ENCODE data around the gene PPOX. TPM values are rescaled to one million over a fixed set of nuclear protein-coding genes. Genes with fewer than 3 reads are reported as not detected.

PPOX gene
- total RNA-seq, 8 experiments from 2014 or later = 18.4 to 86.8 (median 39.6) TPM

- H3K4me3 ChIP-seq = no peak overlapping the region
- no peak overlapping the region for H3K27ac ChIP-seq
- peaks cover 6% of the 10 kb centered on the region in 2 donors for H3K4me1 ChIP-seq (replicated peaks in 1 of 2)
- peak in 2 of 8 experiments; percentile 12 to 44 for ATAC-seq (replicated peaks in 6 of 8)
- in situ Hi-C loops (cut with MboI; ENCODE audit: low pct_unique_long_range_greater_than_20kb in 2 of 9, low sequenced_read_pairs in 9 of 9, unreplicated experiment in 9 of 9) = loop anchor here in 6 of 9 experiments (10.0 to 25.0 kb wide), 3 partner anchors 178 to 530 kb away; partner anchors contain the start of gene DUSP12 (in 2 of the 6)
- 72 to 100% (median 91%) methylated on average over 1 to 8 of the region's 8 CpGs; no CpG with 5 or more reads in 2 of the 10 experiments for WGBS, 10 experiments
Measured at GRCh38 chr1:161207173-161207572, 40.9 kb downstream of the PPOX start.

- 3 to 100% (median 45%) methylated on average over 1 to 11 of the region's 11 CpGs for WGBS, 10 experiments
- in situ Hi-C loops (cut with MboI; ENCODE audit: low pct_unique_long_range_greater_than_20kb in 2 of 9, low sequenced_read_pairs in 9 of 9, unreplicated experiment in 9 of 9) = loop anchor here in 6 of 9 experiments (10.0 to 25.0 kb wide), 3 partner anchors 175 to 527 kb away; partner anchors contain the start of gene DUSP12 (in 2 of the 6)
- Histone ChIP-seq H3K4me3 (no peak overlapping the region), H3K27ac (no peak overlapping the region), H3K4me1 (replicated peaks in 1 of 2) (no peaks in the 10 kb centered on the region)
- ATAC-seq (replicated peaks in 6 of 8) = peak; percentile 74 to 98 (median 84)
Measured at GRCh38 chr1:161209790-161210409, 43.7 kb downstream of the PPOX start.

GRCh38 chr1:161214369-161214768 is 48.1 kb downstream of the PPOX start:
- Histone ChIP-seq H3K4me1 (replicated peaks in 1 of 2) (no peaks in the 10 kb centered on the region), H3K4me3 (no peak overlapping the region), H3K27ac (no peak overlapping the region)
- ATAC-seq (replicated peaks in 6 of 8) = no peak
- in situ Hi-C loops (cut with MboI; ENCODE audit: low pct_unique_long_range_greater_than_20kb in 2 of 9, low sequenced_read_pairs in 9 of 9, unreplicated experiment in 9 of 9) = loop anchor here in 5 of 9 experiments (25.0 kb wide), 2 partner anchors 173 to 523 kb away; partner anchors contain the start of gene DUSP12 (in 2 of the 5)
- WGBS, 10 experiments = 87 to 100% (median 98%) methylated on average over 1 to 9 of the region's 9 CpGs; no CpG with 5 or more reads in 1 of the 10 experiments

- Histone ChIP-seq H3K4me3 (no peak within 1 kb of the TSS), H3K27ac (no peak within 1 kb of the TSS), H3K4me1 (replicated peaks in 1 of 2) (no peaks in the 10 kb centered on the region)
- 80 to 100% (median 92%) methylated on average over 1 to 6 of the region's 10 CpGs; no CpG with 5 or more reads in 3 of the 10 experiments for WGBS, 10 experiments
- ATAC-seq (replicated peaks in 6 of 8) = no peak
- in situ Hi-C loops (cut with MboI; ENCODE audit: low pct_unique_long_range_greater_than_20kb in 2 of 9, low sequenced_read_pairs in 9 of 9, unreplicated experiment in 9 of 9) = loop anchor here in 6 of 9 experiments (5.0 to 25.0 kb wide), 3 partner anchors 167 to 522 kb away; partner anchors contain the start of gene DUSP12 (in 2 of the 6)
Measured at GRCh38 chr1:161215076-161215475, 48.9 kb downstream of the PPOX start, which contains the start of gene FCER1G. FCER1G (plus strand) TSS chr1:161215295; CDS start chr1:161215322, 27 bp downstream.

GRCh38 chr1:161216945-161217712 is 50.9 kb downstream of the PPOX start:
- no peaks in the 10 kb centered on the region for H3K4me1 ChIP-seq (replicated peaks in 1 of 2)
- H3K27ac ChIP-seq = no peak overlapping the region
- 0 to 100% (median 59%) methylated on average over 1 to 7 of the region's 7 CpGs for WGBS, 10 experiments
- in situ Hi-C loops (cut with MboI; ENCODE audit: low pct_unique_long_range_greater_than_20kb in 2 of 9, low sequenced_read_pairs in 9 of 9, unreplicated experiment in 9 of 9) = loop anchor here in 6 of 9 experiments (5.0 to 25.0 kb wide), 3 partner anchors 165 to 520 kb away; partner anchors contain the start of gene DUSP12 (in 2 of the 6)
- no peak overlapping the region for H3K4me3 ChIP-seq
- peak in 5 of 8 experiments; percentile 17 to 59 (median 39) for ATAC-seq (replicated peaks in 6 of 8)

GRCh38 chr1:161217831-161218230 is 51.6 kb downstream of the PPOX start:
- 61 to 90% (median 79%) methylated on average over 1 to 4 of the region's 6 CpGs; no CpG with 5 or more reads in 6 of the 10 experiments for WGBS, 10 experiments
- no peak overlapping the region for H3K27ac ChIP-seq
- ATAC-seq (replicated peaks in 6 of 8) = no peak
- H3K4me1 ChIP-seq (replicated peaks in 1 of 2) = no peaks in the 10 kb centered on the region
- in situ Hi-C loops (cut with MboI; ENCODE audit: low pct_unique_long_range_greater_than_20kb in 2 of 9, low sequenced_read_pairs in 9 of 9, unreplicated experiment in 9 of 9) = loop anchor here in 6 of 9 experiments (5.0 to 25.0 kb wide), 3 partner anchors 164 to 519 kb away; partner anchors contain the start of gene DUSP12 (in 2 of the 6)
- no peak overlapping the region for H3K4me3 ChIP-seq

- 74 to 100% (median 83%) methylated on average over 1 to 5 of the region's 8 CpGs; no CpG with 5 or more reads in 5 of the 10 experiments for WGBS, 10 experiments
- Histone ChIP-seq H3K4me3 (no peak overlapping the region), H3K4me1 (replicated peaks in 1 of 2) (no peaks in the 10 kb centered on the region), H3K27ac (no peak overlapping the region)
- ATAC-seq (replicated peaks in 6 of 8) = no peak
- in situ Hi-C loops (cut with MboI; ENCODE audit: low pct_unique_long_range_greater_than_20kb in 2 of 9, low sequenced_read_pairs in 9 of 9, unreplicated experiment in 9 of 9) = loop anchor here in 6 of 9 experiments (5.0 to 25.0 kb wide), 3 partner anchors 164 to 519 kb away; partner anchors contain the start of gene DUSP12 (in 2 of the 6)
Measured at GRCh38 chr1:161218301-161219077, 52.3 kb downstream of the PPOX start.

GRCh38 chr1:161219078-161219892 is 53.1 kb downstream of the PPOX start:
- H3K4me3 ChIP-seq = no peak overlapping the region
- no peaks in the 10 kb centered on the region for H3K4me1 ChIP-seq (replicated peaks in 1 of 2)
- 50 to 100% (median 85%) methylated on average over 1 to 5 of the region's 5 CpGs; no CpG with 5 or more reads in 2 of the 10 experiments for WGBS, 10 experiments
- ATAC-seq (replicated peaks in 6 of 8) = peak in 3 of 8 experiments; percentile 42 to 75 (median 48)
- H3K27ac ChIP-seq = no peak overlapping the region
- in situ Hi-C loops (cut with MboI; ENCODE audit: low pct_unique_long_range_greater_than_20kb in 2 of 9, low sequenced_read_pairs in 9 of 9, unreplicated experiment in 9 of 9) = loop anchor here in 6 of 9 experiments (5.0 to 25.0 kb wide), 3 partner anchors 163 to 518 kb away; partner anchors contain the start of gene DUSP12 (in 2 of the 6)

- no peak overlapping the region for H3K27ac ChIP-seq
- ATAC-seq (replicated peaks in 6 of 8) = no peak
- 81 to 98% (median 91%) methylated on average over 3 to 5 of the region's 5 CpGs; no CpG with 5 or more reads in 3 of the 10 experiments for WGBS, 10 experiments
- no peaks in the 10 kb centered on the region for H3K4me1 ChIP-seq (replicated peaks in 1 of 2)
- in situ Hi-C loops (cut with MboI; ENCODE audit: low pct_unique_long_range_greater_than_20kb in 2 of 9, low sequenced_read_pairs in 9 of 9, unreplicated experiment in 9 of 9) = loop anchor here in 7 of 9 experiments (10.0 to 25.0 kb wide), 4 partner anchors 155 to 517 kb away; partner anchors contain the start of gene DUSP12 (in 2 of the 7)
- H3K4me3 ChIP-seq = no peak overlapping the region
Measured at GRCh38 chr1:161220002-161220401, 53.8 kb downstream of the PPOX start.
